8988T (cell line): Measurements from ENCODE around the gene OR10C1.

Experiments
- DNase-seq: peaks from one replicate; pipeline ENCODE4 v3.0.0; 2011

OR10C1 gene

GRCh38 chr6:29479560-29479959, 40.5 kb downstream of the OR10C1 start:
- no peak for DNase-seq

- no peak for DNase-seq
Observed at GRCh38 chr6:29483186-29483585, 44.1 kb downstream of the OR10C1 start.

- no peak for DNase-seq
Observed at GRCh38 chr6:29483735-29484134, 44.6 kb downstream of the OR10C1 start.

GRCh38 chr6:29486577-29486976, 47.5 kb downstream of the OR10C1 start:
- DNase-seq: no peak

DNA sequence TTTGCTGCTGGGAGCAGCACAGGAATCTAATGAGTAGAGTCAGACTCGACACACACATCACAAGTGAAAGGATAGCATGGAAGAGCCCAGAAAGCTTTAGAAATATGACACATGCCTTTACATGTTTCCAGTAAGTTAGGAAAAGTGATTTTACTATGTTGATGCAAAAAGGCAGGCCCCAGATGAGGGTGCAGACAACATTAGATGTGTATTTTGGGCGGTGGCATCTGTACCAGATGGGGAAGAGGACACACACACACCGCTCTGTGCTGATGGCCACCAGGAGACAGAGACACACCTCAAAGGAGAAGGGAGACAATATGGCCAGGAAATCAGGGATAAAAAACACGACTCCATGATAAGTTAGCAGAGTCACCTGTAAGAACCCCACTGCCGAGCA, 48.0 kb downstream of the OR10C1 start:
- no peak for DNase-seq

GRCh38 chr6:29487660-29488059, 48.6 kb downstream of the OR10C1 start, which contains the start of gene MAS1L:
Gene MAS1L (minus strand): TSS chr6:29487956. CDS start chr6:29487902, 54 bp downstream.
- no peak for DNase-seq

- DNase-seq: no peak
Observed at GRCh38 chr6:29488874-29489273, 49.8 kb downstream of the OR10C1 start.

DNA sequence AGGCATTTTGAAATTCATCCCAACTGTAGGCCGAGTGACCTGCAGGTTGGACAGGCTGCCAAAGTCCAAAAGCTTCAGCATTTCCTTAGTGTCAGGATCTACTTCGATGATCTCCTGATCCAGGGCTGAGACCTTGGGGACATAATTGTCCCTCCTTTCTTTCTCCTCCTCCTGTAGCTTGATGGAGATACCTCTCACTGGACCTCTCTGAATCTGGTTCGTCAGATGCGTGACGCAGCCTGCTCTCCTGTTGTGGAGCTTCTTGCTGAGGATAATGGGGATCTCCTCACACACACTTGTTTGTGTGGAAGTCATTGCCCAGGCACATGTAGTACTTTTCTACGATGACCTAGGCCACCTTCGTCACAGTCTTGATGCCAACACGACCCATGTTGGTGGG, 50.2 kb downstream of the OR10C1 start:
- DNase-seq: no peak

DNA sequence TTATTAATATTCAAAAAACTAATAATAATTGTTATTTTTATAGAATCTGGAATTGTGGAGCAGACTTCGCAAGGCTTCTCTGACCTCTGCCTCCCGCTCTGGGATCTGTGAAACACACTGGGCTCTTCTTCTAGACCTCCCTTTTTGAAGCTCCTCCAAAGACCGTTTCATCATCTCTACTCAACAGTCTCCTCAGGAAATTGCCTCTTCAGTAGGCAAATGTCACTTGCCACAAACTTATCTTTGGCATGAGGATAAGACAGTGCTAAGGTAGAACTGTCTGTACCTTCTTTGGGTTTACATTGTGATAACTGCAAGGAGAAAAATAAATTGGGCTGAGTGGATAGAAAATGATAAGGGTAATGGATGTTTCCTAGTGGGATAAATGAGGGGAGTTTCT, 50.9 kb downstream of the OR10C1 start:
- no peak for DNase-seq

GRCh38 chr6:29490552-29490951, 51.4 kb downstream of the OR10C1 start:
- no peak for DNase-seq
